ENCODE data around the gene ACER2.

The ACER2 gene

GRCh38 chr9:19484699-19485098 is 75.9 kb downstream of the ACER2 start:
- no peak for TF ChIP-seq CTCF (IDR thresholded peaks at IDR 0.05; ENCODE audit: insufficient read depth, missing control alignments)
- FAIRE-seq (no peak), DNase-seq (ENCODE audit: insufficient read length, low spot score) (no peak)

GRCh38 chr9:19485193-19485592 is 76.4 kb downstream of the ACER2 start:
- TF ChIP-seq CTCF (IDR thresholded peaks at IDR 0.05; ENCODE audit: insufficient read depth, missing control alignments): no peak
- DNase-seq (ENCODE audit: insufficient read length, low spot score) (no peak), FAIRE-seq (no peak)

- peak; percentile 35 for FAIRE-seq
These were observed 78.0 kb downstream of the ACER2 start for GRCh38 chr9:19486803-19487202.

GRCh38 chr9:19488721-19489120 is 79.9 kb downstream of the ACER2 start:
- DNase-seq (ENCODE audit: insufficient read length, low spot score) (no peak), FAIRE-seq (no peak)
- TF ChIP-seq CTCF (IDR thresholded peaks at IDR 0.05; ENCODE audit: insufficient read depth, missing control alignments): no peak

More at GRCh38 chr9:19486803-19487202, 78.0 kb downstream of the ACER2 start:
- DNase-seq (ENCODE audit: insufficient read length, low spot score): no peak
- no peak for TF ChIP-seq CTCF (IDR thresholded peaks at IDR 0.05; ENCODE audit: insufficient read depth, missing control alignments)

- FAIRE-seq (no peak), DNase-seq (ENCODE audit: insufficient read length, low spot score) (no peak)
- TF ChIP-seq CTCF (IDR thresholded peaks at IDR 0.05; ENCODE audit: insufficient read depth, missing control alignments): no peak
These were observed 81.5 kb downstream of the ACER2 start for GRCh38 chr9:19490269-19490668.

- no peak for TF ChIP-seq CTCF (IDR thresholded peaks at IDR 0.05; ENCODE audit: insufficient read depth, missing control alignments)
- FAIRE-seq: no peak
- DNase-seq (ENCODE audit: insufficient read length, low spot score): no peak
These were observed 82.0 kb downstream of the ACER2 start for GRCh38 chr9:19490828-19491227.

GRCh38 chr9:19492775-19493173 is 84.0 kb downstream of the ACER2 start:
- DNase-seq (ENCODE audit: insufficient read length, low spot score) (no peak), FAIRE-seq (no peak)
- no peak for TF ChIP-seq CTCF (IDR thresholded peaks at IDR 0.05; ENCODE audit: insufficient read depth, missing control alignments)

Measured in D721Med (cell line).